Keratinocyte (primary cell): ENCODE results near the gene NOVA2.

Experiments
- CTCF ChIP-seq, 3 experiments: IDR thresholded peaks in 1 of 3; conservative IDR thresholded peaks in 1 of 3; optimal IDR thresholded peaks in 1 of 3; 2 replicates in 2 of 3; 3 replicates in 1 of 3; pipeline versions ENCODE3 to v1.5.1; 2011; ENCODE audit warnings: low read length in 3 of 3, mild to moderate bottlenecking in 3 of 3, moderate library complexity in 2 of 3, control low read depth in 1 of 3, inconsistent platforms in 1 of 3; ENCODE audit not compliant: insufficient read depth in 2 of 3; ENCODE audit errors: extremely low read depth in 1 of 3
- EZH2 ChIP-seq: IDR thresholded peaks from one replicate; pipeline ENCODE4 v1.6.1; 2012; ENCODE audit warnings: inconsistent platforms, mild to moderate bottlenecking, low read length, moderate library complexity

DNA sequence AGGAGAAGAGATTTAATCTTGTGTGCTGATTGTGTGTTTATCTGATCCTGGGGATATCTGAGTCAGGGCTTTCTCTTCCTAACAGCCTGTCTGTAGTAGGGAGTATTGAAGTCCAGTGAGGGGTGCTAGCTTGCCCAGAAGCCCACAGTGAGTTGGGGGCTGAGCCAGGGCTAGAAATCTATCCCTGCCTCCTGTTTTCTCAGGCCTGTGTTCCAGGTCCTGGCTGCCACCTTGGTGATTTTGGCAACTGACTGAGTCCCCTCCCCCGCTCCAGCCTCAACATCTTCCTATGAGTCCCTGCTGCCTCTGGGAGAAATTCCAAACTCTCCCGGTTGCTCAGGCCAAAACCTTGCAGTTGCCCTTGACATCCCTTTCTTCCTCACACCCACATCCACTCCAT lies 7.7 kb upstream of the NOVA2 start:
- TF ChIP-seq CTCF (optimal IDR thresholded peaks at IDR 0.05 in 1 of 3, IDR thresholded peaks at IDR 0.05 in 1 of 3, conservative IDR thresholded peaks at IDR 0.05 in 1 of 3; ENCODE audit: extremely low read depth in 1 of 3, insufficient read depth in 2 of 3, low read length in 3 of 3) (no peak), EZH2 (no peak)
